GM23338 (cell line): Measurements from ENCODE around the gene SMAD3. TPM values are rescaled to one million over a fixed set of nuclear protein-coding genes. Genes with fewer than 3 reads are reported as not detected.

Experiments used
- ATAC-seq: fragments of 200-7000 bp; cut with Tn5 transposase; 3 replicates; pipeline ENCODE4 v1.9.1; 2020
- DNase-seq: peaks from one replicate; pipeline ENCODE4 v3.0.0-alpha.2; 2015; ENCODE audit warnings: low spot score
- H2AFZ ChIP-seq: fragments of 200-600 bp; sonication (generic); 2 replicates; pipeline ENCODE4 v1.8.0; 2016; ENCODE audit warnings: antibody characterized with exemption, mild to moderate bottlenecking, moderate library complexity
- H3F3A ChIP-seq: fragments of 200-600 bp; sonication (generic); replicated peaks from 2 replicates; pipeline ENCODE4 v1.8.0; 2017; ENCODE audit warnings: antibody characterized with exemption, mixed run types, low read depth
- H3K27ac ChIP-seq: fragments of 200-600 bp; sonication (generic); 2 replicates; pipeline ENCODE4 v1.6.1; 2016; ENCODE audit warnings: low read depth
- H3K27me3 ChIP-seq: fragments of 200-600 bp; sonication (generic); 2 replicates; pipeline ENCODE4 v1.8.0; 2016; ENCODE audit warnings: mild to moderate bottlenecking, mixed run types, moderate library complexity; ENCODE audit not compliant: insufficient read depth
- H3K36me3 ChIP-seq: fragments of 200-600 bp; sonication (generic); 2 replicates; pipeline ENCODE4 v1.8.0; 2016; ENCODE audit warnings: mild to moderate bottlenecking; ENCODE audit not compliant: insufficient read depth
- H3K4me1 ChIP-seq: fragments of 200-600 bp; sonication (generic); 2 replicates; pipeline ENCODE4 v1.8.0; 2016; ENCODE audit warnings: mild to moderate bottlenecking, moderate library complexity; ENCODE audit not compliant: insufficient read depth
- H3K4me2 ChIP-seq: fragments of 200-600 bp; sonication (generic); 2 replicates; pipeline ENCODE4 v1.7.1; 2017; ENCODE audit warnings: mixed run types
- H3K4me3 ChIP-seq: fragments of 200-600 bp; sonication (generic); 2 replicates; pipeline ENCODE4 v1.6.1; 2016; ENCODE audit warnings: mixed run types
- H3K79me2 ChIP-seq: fragments of 200-600 bp; sonication (generic); replicated peaks from 2 replicates; pipeline ENCODE4 v1.8.0; 2017; ENCODE audit warnings: mild to moderate bottlenecking; ENCODE audit not compliant: insufficient read depth
- H3K9me2 ChIP-seq: fragments of 200-600 bp; sonication (generic); 2 replicates; pipeline ENCODE4 v1.8.0; 2017; ENCODE audit not compliant: insufficient read depth
- H4K20me1 ChIP-seq: fragments of 200-600 bp; sonication (generic); replicated peaks from 2 replicates; pipeline ENCODE4 v1.8.0; 2017; ENCODE audit warnings: mild to moderate bottlenecking; ENCODE audit not compliant: insufficient read depth
- H3K27ac Mint-ChIP-seq: 2 replicates; pipeline ENCODE4 v1.8.0; 2020; ENCODE audit warnings: inconsistent platforms, mild to moderate bottlenecking, moderate library complexity, mixed read lengths
- H3K27me3 Mint-ChIP-seq: 3 replicates; pipeline ENCODE4 v1.8.0; 2022; ENCODE audit warnings: low read depth, mild to moderate bottlenecking, moderate library complexity, mixed read lengths, inconsistent platforms; ENCODE audit not compliant: insufficient read depth, poor library complexity
- H3K36me3 Mint-ChIP-seq: 3 replicates; pipeline ENCODE4 v1.8.0; 2021; ENCODE audit warnings: low read depth, mild to moderate bottlenecking, inconsistent platforms, moderate library complexity, mixed read lengths
- H3K4me1 Mint-ChIP-seq: 3 replicates; pipeline ENCODE4 v1.8.0; 2020; ENCODE audit warnings: mild to moderate bottlenecking, inconsistent platforms, mixed read lengths
- H3K4me3 Mint-ChIP-seq: 3 replicates; pipeline ENCODE4 v1.8.0; 2021; ENCODE audit warnings: moderate library complexity, mild to moderate bottlenecking, inconsistent platforms, mixed read lengths
- H3K9me3 Mint-ChIP-seq: 3 replicates; pipeline ENCODE4 v1.8.0; 2020; ENCODE audit warnings: moderate library complexity, mild to moderate bottlenecking, inconsistent platforms, mixed read lengths
- CREB1 ChIP-seq: fragments of 250-450 bp; sonication (Bioruptor Pico); IDR thresholded peaks from 2 replicates; pipeline ENCODE4 v1.5.0; 2020; ENCODE audit warnings: low read depth, mild to moderate bottlenecking, moderate library complexity
- CTCF ChIP-seq, 2 experiments: fragments of 200-600 bp in 1 of 2; sonication (generic) in 1 of 2; conservative IDR thresholded peaks; 2 replicates each; pipeline versions ENCODE4 v1.5.1 to v1.6.1; 2016 to 2017; ENCODE audit warnings: antibody characterized with exemption in 2 of 2, low read depth in 2 of 2, mild to moderate bottlenecking in 2 of 2, moderate library complexity in 1 of 2
- ETS1 ChIP-seq: IDR thresholded peaks from 2 replicates; pipeline ENCODE4 v1.6.1; 2016; ENCODE audit warnings: antibody characterized with exemption
- EZH2 ChIP-seq: fragments of 200-600 bp; sonication (generic); IDR thresholded peaks from one replicate; pipeline ENCODE4 v1.8.0; 2017; ENCODE audit warnings: antibody characterized with exemption, mild to moderate bottlenecking, low read depth; ENCODE audit not compliant: unreplicated experiment
- EZH2phosphoT487 ChIP-seq: fragments of 200-600 bp; sonication (generic); IDR thresholded peaks from one replicate; pipeline ENCODE4 v1.8.1; 2018; ENCODE audit warnings: antibody characterized with exemption; ENCODE audit not compliant: unreplicated experiment
- JUNB ChIP-seq: IDR thresholded peaks from one replicate; pipeline ENCODE4 v1.6.1; 2016; ENCODE audit warnings: antibody characterized with exemption; ENCODE audit not compliant: unreplicated experiment
- NANOG ChIP-seq: IDR thresholded peaks from 2 replicates; pipeline ENCODE4 v1.6.1; 2016; ENCODE audit warnings: antibody characterized with exemption, borderline replicate concordance
- POLR2AphosphoS5 ChIP-seq: IDR thresholded peaks from 2 replicates; pipeline ENCODE4 v1.6.1; 2016; ENCODE audit warnings: antibody characterized with exemption, low read depth
- REST ChIP-seq: IDR thresholded peaks from one replicate; pipeline ENCODE4 v1.6.1; 2018; ENCODE audit warnings: antibody characterized with exemption; ENCODE audit not compliant: unreplicated experiment
- STAT1 ChIP-seq: IDR thresholded peaks from one replicate; pipeline ENCODE4 v1.6.1; 2016; ENCODE audit warnings: antibody characterized with exemption; ENCODE audit not compliant: unreplicated experiment
- ZNF114 ChIP-seq: fragments of 250-450 bp; sonication (Bioruptor Pico); IDR thresholded peaks from 2 replicates; pipeline ENCODE4 v1.5.0; 2020; ENCODE audit warnings: mild to moderate bottlenecking, moderate library complexity
- ZNF331 ChIP-seq: fragments of 250-450 bp; sonication (Bioruptor Pico); IDR thresholded peaks from 2 replicates; pipeline ENCODE4 v1.5.0; 2020; ENCODE audit warnings: low read depth, mild to moderate bottlenecking, moderate library complexity
- ZNF462 ChIP-seq: fragments of 250-450 bp; sonication (Bioruptor Pico); IDR thresholded peaks from 2 replicates; pipeline ENCODE4 v1.5.0; 2020; ENCODE audit warnings: mild to moderate bottlenecking, moderate library complexity
- polyA plus RNA-seq: library from polyadenylated mRNA; unstranded; fragments of >200 nt; fragmentation: Nextera tagmentation; extraction: Ambion mirVana; gene quantifications from 2 replicates; pipeline ENCODE4 v1.2.1, GENCODE V29; 2016
- total RNA-seq: library from RNA; depleted of rRNA; stranded (reverse); fragments of >200 nt; shearing (Covaris generic); gene quantifications from 2 replicates; pipeline ENCODE4 v1.2.3, GENCODE V29; 2014

Gene SMAD3
- total and polyA plus RNA-seq, 2 experiments from 2014 or later: 4.9 to 11.6 TPM

GRCh38 chr15:67199391-67199790 lies 134.0 kb downstream of the SMAD3 start:
- H3K4me2 ChIP-seq: no peak overlapping the region

More at GRCh38 chr15:67199391-67199790, 134.0 kb downstream of the SMAD3 start:
- Mint-ChIP-seq H3K36me3 (peaks cover 12% of the 10 kb centered on the region; the same call in 2 of the 3 replicates), H3K27ac (no peak overlapping the region), H3K27me3 (peaks cover 3% of the 10 kb centered on the region), H3K4me3 (no peak overlapping the region), H3K9me3 (no peaks in the 10 kb centered on the region), H3K4me1 (peaks cover 15% of the 10 kb centered on the region; the same call in 2 of the 3 replicates)
- no peaks in the 10 kb centered on the region for H4K20me1 ChIP-seq
- H3K79me2 ChIP-seq: no peaks in the 10 kb centered on the region
- H3K9me2 ChIP-seq: no peaks in the 10 kb centered on the region
- H2AFZ ChIP-seq: no peak overlapping the region
- H3K4me3 ChIP-seq: no peak overlapping the region
- H3K27ac ChIP-seq: no peak overlapping the region
- no peaks in the 10 kb centered on the region for H3K27me3 ChIP-seq
- H3K4me1 ChIP-seq: peaks cover 16% of the 10 kb centered on the region; the same call in 1 of the 2 replicates
- DNase-seq (no peak), ATAC-seq (no peak)
- H3F3A ChIP-seq: no peaks in the 10 kb centered on the region
- 0 out of 2 replicates have a peak, but pooled peaks cover 3% of the 10 kb centered on the region for H3K36me3 ChIP-seq
- TF ChIP-seq ZNF331 (CRISPR knock-in tag) (no peak), ZNF114 (no peak), ZNF462 (no peak), ETS1 (no peak), NANOG (no peak), CTCF (conservative IDR thresholded peaks at IDR 0.05; ENCODE audit: low read depth in 2 of 2) (no peak), CREB1 (CRISPR knock-in tag) (no peak), JUNB (no peak), POLR2AphosphoS5 (no peak), STAT1 (no peak), REST (no peak), EZH2phosphoT487 (no peak), EZH2 (no peak)
